Spleen (tissue), 7 donors: Measurements from ENCODE around the gene AIRE.

Experiments
- POLR2A ChIP-seq, 3 donors: fragments of 450-650 bp; IDR thresholded peaks; one replicate each; pipeline ENCODE4 v1.5.1; 2017; ENCODE audit warnings: antibody characterized with exemption in 3 of 3, mild to moderate bottlenecking in 1 of 3
- POLR2AphosphoS5 ChIP-seq, 3 donors: sonication (generic); formaldehyde crosslinking; IDR thresholded peaks; one replicate each; pipeline ENCODE4 v1.5.1; 2017; ENCODE audit warnings: antibody characterized with exemption in 3 of 3
- TF ChIP-seq, protein P1 (sequence below), 11 experiments: fragments of 200-600 bp in 7 of 11; fragments of 450-650 bp in 4 of 11; sonication (generic) in 4 of 11; IDR thresholded peaks in 8 of 11; conservative IDR thresholded peaks in 3 of 11; 1 replicate in 7 of 11; 2 replicates in 4 of 11; pipeline versions ENCODE4 v1.4.0 to v1.8.0; 2016 to 2021; ENCODE audit warnings: antibody characterized with exemption in 11 of 11, inconsistent platforms in 4 of 11, mild to moderate bottlenecking in 1 of 11
- donor health status: DM: no; HTN: no; CAD: no; lungs with moderate emphysema.
- donor health status: DM: no; HTN: no; CAD: no.
- donor health status: DM: no; HTN: no; CAD: no.

GRCh38 chr21:44286716-44287632 is 1.3 kb downstream of the AIRE start:
- no peak for TF ChIP-seq POLR2AphosphoS5 (IDR thresholded peaks at IDR 0.05)
- TF ChIP-seq, protein P1, sequence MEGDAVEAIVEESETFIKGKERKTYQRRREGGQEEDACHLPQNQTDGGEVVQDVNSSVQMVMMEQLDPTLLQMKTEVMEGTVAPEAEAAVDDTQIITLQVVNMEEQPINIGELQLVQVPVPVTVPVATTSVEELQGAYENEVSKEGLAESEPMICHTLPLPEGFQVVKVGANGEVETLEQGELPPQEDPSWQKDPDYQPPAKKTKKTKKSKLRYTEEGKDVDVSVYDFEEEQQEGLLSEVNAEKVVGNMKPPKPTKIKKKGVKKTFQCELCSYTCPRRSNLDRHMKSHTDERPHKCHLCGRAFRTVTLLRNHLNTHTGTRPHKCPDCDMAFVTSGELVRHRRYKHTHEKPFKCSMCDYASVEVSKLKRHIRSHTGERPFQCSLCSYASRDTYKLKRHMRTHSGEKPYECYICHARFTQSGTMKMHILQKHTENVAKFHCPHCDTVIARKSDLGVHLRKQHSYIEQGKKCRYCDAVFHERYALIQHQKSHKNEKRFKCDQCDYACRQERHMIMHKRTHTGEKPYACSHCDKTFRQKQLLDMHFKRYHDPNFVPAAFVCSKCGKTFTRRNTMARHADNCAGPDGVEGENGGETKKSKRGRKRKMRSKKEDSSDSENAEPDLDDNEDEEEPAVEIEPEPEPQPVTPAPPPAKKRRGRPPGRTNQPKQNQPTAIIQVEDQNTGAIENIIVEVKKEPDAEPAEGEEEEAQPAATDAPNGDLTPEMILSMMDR (IDR thresholded peaks at IDR 0.05 in 8 of 11, conservative IDR thresholded peaks at IDR 0.05 in 3 of 11) = no peak
- TF ChIP-seq POLR2A (IDR thresholded peaks at IDR 0.05) = no peak
